ENCODE results near the gene RBM15B. TPM values are rescaled to one million over a fixed set of nuclear protein-coding genes. Genes with fewer than 3 reads are reported as not detected.
"Not testable (repeated sequence)": the region's sequence is repeated elsewhere in the genome, so short reads cannot be mapped to it uniquely, and the experiment has no call there.

Gene RBM15B
- polyA plus RNA-seq (ENCODE audit: insufficient read length in 4 of 4), result 10 to 100 TPM; 34.7 to 47.0 (median 41.2) TPM

- DNase-seq (ENCODE audit: low read depth in 4 of 4, low spot score in 2 of 4), result peak; percentile 72 to 90 (median 88)
Observed at GRCh38 chr3:51391075-51391565, at the start of gene RBM15B. RBM15B (plus strand) TSS chr3:51391285; CDS start chr3:51391400, 115 bp downstream.

GRCh38 chr3:51343918-51344687 lies 47.0 kb upstream of the RBM15B start:
- no peak for DNase-seq (ENCODE audit: low read depth in 4 of 4, low spot score in 2 of 4)

- DNase-seq (ENCODE audit: low read depth in 4 of 4, low spot score in 2 of 4), result no peak
Observed at GRCh38 chr3:51350751-51351150, 40.3 kb upstream of the RBM15B start.

- no peak for DNase-seq (ENCODE audit: low read depth in 4 of 4, low spot score in 2 of 4)
Observed at GRCh38 chr3:51353131-51353530, 38.0 kb upstream of the RBM15B start.

GRCh38 chr3:51353691-51354090 lies 37.4 kb upstream of the RBM15B start:
- DNase-seq (ENCODE audit: low read depth in 4 of 4, low spot score in 2 of 4), result no peak

DNA sequence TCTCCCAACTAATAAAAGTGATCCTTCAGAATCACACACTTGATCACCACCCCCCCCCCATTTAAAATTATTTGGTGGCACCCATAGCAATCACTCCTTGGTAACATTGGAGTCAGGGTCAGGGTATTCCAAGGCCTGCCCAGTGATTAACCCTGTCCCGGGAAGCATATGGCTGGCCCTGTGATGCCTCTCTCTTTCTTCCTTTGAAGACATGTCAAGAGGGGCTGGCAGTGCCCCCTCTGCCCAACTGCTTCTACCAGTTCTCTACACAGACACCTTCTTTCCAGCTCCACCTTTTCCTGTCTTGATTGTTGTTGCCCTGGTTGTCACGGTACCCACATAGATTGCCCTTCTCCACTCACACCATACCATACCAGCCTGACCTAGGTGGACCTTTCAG lies 36.9 kb upstream of the RBM15B start:
- DNase-seq (ENCODE audit: low read depth in 4 of 4, low spot score in 2 of 4), result no peak

GRCh38 chr3:51354731-51355615 lies 36.1 kb upstream of the RBM15B start:
- no peak for DNase-seq (ENCODE audit: low read depth in 4 of 4, low spot score in 2 of 4)

- DNase-seq (ENCODE audit: low read depth in 4 of 4, low spot score in 2 of 4), result no peak
Observed at GRCh38 chr3:51355891-51356578, 35.0 kb upstream of the RBM15B start.

GRCh38 chr3:51357856-51358255 lies 33.2 kb upstream of the RBM15B start:
- DNase-seq (ENCODE audit: low read depth in 4 of 4, low spot score in 2 of 4), result no peak

DNA sequence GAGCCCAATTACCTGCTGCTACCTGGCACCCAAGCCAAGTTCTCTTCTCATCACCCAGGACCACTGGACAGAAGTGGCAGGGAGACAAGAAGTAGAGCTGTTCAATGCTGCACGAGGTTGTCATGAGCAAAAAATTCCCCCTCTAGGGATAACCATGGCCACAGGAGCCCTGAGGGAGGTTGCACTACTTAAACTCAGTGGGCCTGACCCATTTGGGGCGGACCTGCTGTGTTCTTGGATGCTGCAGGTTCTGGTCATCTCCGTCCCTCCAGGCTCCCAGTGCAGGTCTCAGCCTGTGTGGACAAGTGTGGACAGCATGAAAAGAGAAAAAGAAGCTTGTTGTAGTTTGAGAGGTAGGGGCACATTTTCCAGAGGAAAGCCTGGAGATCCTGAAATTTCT lies 32.1 kb upstream of the RBM15B start:
- no peak for DNase-seq (ENCODE audit: low read depth in 4 of 4, low spot score in 2 of 4)

GRCh38 chr3:51360806-51361205 lies 30.3 kb upstream of the RBM15B start:
- DNase-seq (ENCODE audit: low read depth in 4 of 4, low spot score in 2 of 4), result no peak

GRCh38 chr3:51361746-51362145 lies 29.3 kb upstream of the RBM15B start:
- no peak for DNase-seq (ENCODE audit: low read depth in 4 of 4, low spot score in 2 of 4)

- no peak for DNase-seq (ENCODE audit: low read depth in 4 of 4, low spot score in 2 of 4)
Observed at GRCh38 chr3:51362476-51362875, 28.6 kb upstream of the RBM15B start.

DNA sequence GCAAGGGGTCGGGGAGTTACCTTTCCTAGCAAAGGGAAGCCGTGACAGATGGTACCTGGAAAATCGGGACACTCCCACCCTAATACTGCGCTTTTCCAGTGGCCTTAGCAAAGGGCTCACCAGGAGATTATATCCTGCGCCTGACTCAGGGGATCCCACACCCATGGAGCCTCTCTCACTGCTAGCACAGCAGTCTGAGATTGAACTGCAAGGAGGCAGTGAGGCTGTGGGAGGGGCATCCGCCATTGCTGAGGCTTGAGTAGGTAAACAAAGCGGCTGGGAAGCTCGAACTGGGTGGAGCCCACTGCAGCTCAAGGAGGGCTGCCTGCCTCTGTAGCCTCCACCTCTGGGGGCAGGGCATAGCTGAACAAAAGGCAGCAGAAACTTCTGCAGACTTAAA lies 22.8 kb upstream of the RBM15B start:
- not testable (repeated sequence) for DNase-seq (ENCODE audit: low read depth in 4 of 4, low spot score in 2 of 4)

GRCh38 chr3:51371943-51372557 lies 19.0 kb upstream of the RBM15B start:
- DNase-seq (ENCODE audit: low read depth in 4 of 4, low spot score in 2 of 4), result peak in 1 of 4 donors; percentile 62

DNA sequence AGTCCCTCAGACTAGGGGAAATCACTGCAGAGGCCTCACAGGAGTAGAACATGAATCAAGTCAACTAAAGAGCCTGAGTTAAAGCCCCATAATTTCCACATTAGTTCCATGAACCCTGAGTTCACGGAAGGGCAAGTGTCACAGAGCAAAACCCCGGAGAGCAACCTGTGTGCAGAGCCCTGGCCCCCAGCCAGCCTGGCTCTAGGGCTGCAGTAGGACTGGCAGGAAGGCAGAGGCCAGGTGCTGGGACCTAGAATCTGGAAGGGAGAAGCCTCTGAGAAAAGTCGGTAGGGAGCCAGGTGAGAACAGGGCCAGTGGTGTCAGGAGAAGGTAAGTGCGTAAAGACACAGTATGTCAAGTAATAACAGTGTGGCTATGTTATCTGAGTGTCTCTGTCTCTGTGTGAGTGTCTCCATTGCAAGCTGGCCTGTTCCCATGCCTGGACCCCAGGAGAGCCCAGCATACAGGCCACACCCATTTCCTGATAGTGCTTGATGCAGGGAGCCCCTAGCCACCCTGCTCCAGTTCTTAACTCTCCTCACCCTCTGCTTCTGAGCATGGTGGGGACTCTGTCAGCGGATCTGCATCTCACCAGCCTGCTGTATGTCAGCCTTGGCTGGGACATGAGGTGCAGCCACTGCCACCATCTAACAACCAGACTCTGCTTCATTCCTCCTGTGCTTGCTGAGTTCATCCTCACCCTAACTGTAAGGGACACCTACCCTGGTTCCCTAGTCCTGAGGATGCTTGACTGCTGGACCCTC lies 17.2 kb upstream of the RBM15B start:
- DNase-seq (ENCODE audit: low read depth in 4 of 4, low spot score in 2 of 4), result no peak

GRCh38 chr3:51374456-51374855 lies 16.6 kb upstream of the RBM15B start:
- DNase-seq (ENCODE audit: low read depth in 4 of 4, low spot score in 2 of 4), result no peak

DNA sequence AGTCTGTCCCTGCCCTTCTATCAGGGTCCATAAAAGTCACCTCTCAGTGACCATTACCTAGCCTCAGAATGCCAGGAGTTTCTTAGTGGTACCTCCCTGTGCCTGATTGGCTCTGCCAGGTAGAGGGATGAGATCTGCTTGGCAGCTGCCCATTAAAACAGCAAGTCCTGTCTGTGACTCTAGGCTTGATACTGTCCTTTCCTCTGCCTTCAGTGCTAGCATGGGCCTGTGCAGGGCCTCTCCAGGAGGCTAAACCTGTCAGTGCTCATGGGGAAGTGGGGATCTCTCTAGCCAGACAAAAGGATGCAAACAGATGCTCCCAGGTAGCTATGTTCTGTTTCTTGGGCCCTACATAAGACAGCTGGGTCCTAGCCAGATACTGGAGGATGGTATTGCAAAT lies 15.9 kb upstream of the RBM15B start:
- no peak for DNase-seq (ENCODE audit: low read depth in 4 of 4, low spot score in 2 of 4)

DNA sequence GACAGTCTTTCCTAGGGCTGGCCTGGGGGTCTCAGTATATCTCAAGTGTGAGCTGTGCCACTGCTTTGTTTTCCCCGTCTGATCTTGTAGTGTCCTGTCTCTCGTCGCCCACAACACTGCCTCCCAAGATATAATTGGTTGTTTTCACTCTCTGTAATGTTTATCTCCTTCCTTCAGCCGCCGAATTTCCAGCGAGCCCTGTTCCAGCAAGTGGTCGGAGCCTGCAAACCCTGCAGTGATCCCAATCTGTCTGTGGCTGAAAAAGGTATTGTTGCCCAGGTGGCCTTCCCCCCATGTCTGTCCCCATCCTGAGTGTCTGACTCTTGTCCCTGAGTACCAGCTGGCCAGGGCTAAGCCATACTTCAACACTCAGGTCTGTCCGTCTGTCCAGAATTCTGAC lies 15.5 kb upstream of the RBM15B start:
- DNase-seq (ENCODE audit: low read depth in 4 of 4, low spot score in 2 of 4), result no peak

- DNase-seq (ENCODE audit: low read depth in 4 of 4, low spot score in 2 of 4), result no peak
Observed at GRCh38 chr3:51378065-51378464, 13.0 kb upstream of the RBM15B start.

Data from left renal cortex interstitium (tissue), 4 donors.